Dendritic cell treated with granulocyte-macrophage colony-stimulating factor and Interleukin-4, amounts not matched to agents 40 ng/mL and 50 ng/mL, for 4 days (primary cell): Measurements from ENCODE around the gene CBLL1.

Experiments used
- H3K27ac Mint-ChIP-seq: one replicate; pipeline ENCODE4 v1.8.0; 2022; ENCODE audit warnings: mild to moderate bottlenecking, mixed read lengths
- H3K27me3 Mint-ChIP-seq: one replicate; pipeline ENCODE4 v1.8.0; 2022; ENCODE audit warnings: mild to moderate bottlenecking, mixed read lengths
- H3K36me3 Mint-ChIP-seq: one replicate; pipeline ENCODE4 v1.8.0; 2022; ENCODE audit warnings: low read depth, mixed read lengths
- H3K4me1 Mint-ChIP-seq: one replicate; pipeline ENCODE4 v1.8.0; 2022; ENCODE audit warnings: low read depth, mixed read lengths
- H3K4me3 Mint-ChIP-seq: one replicate; pipeline ENCODE4 v1.8.0; 2022; ENCODE audit warnings: mild to moderate bottlenecking, moderate library complexity, mixed read lengths
- H3K9me3 Mint-ChIP-seq: one replicate; pipeline ENCODE4 v1.8.0; 2022; ENCODE audit warnings: mixed read lengths
- intact Hi-C: fragments of 100-400 bp; cut with micrococcal nuclease; formaldehyde crosslinking; loops from one replicate; pipeline ENCODE4 v1.15.0; 2022

Gene CBLL1

DNA sequence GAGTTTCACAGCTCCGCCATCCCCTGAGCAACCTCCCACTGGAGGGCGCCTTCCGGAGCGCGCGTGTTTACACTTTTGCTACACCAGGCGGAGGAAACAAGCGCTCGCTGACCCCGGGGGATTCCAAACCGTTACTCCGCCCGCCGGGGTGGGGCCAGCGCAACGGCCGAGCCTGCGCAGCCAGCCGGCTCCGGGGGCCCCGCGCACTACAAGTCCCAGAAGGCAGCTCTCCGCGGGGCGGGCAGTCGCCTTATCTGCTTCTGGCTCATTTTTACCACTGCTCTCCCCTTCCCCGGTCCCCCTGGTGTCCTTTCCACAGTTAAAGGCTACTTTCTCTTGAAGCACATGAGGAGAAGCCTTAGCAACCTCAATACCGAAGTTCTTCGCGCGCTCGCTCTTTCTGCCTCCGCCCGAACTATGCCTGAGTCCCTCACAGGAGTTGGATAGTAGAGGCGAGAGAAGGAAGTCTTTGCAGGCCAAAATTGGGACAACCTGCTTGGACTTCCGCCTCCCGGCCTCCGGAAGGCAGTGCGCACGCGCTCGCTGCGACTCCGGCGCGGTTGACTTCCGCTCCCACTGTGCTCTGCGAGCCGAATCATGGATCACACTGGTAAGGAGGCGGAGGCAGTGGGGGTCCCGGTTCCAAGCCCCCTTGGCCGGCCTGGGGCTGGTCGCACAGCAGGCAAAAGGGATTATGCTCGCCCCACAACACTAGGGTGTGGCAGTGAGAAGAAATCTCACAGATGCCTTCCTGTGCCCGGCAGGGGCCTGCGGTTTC, at the start of gene CBLL1:
CBLL1 (plus strand) TSS at position 576 of the 778 bp plus-strand sequence; CDS start at position 598, 22 bp downstream.
- H3K9me3 Mint-ChIP-seq = no peaks in the 10 kb centered on the region
- intact Hi-C loops = loop anchor here (1.0 to 10.0 kb wide), 4 partner anchors 132 to 569 kb away; partner anchors contain the start of genes COG5, DLD and DUS4L
- peaks cover 36% of the 10 kb centered on the region for H3K36me3 Mint-ChIP-seq
- peak within 1 kb of the TSS; percentile 99 for H3K27ac Mint-ChIP-seq
- H3K27me3 Mint-ChIP-seq = no peaks in the 10 kb centered on the region
- peaks cover 22% of the 10 kb centered on the region for H3K4me1 Mint-ChIP-seq
- peak within 1 kb of the TSS; percentile 97 for H3K4me3 Mint-ChIP-seq

DNA sequence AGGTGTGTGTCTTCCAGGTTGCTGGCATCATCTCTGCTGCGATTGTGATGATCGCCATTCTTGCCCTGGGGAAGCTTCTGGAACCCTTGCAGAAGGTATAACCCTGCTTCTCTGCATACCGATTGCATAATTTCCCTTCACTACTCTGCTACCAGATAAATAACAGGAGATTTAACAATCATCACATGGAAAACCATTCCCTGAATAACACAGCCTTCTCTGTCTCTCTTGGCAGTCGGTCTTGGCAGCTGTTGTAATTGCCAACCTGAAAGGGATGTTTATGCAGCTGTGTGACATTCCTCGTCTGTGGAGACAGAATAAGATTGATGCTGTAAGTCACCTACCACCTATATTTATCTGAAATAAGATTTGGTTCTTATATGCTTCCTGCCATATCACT, 49.6 kb upstream of the CBLL1 start:
- Mint-ChIP-seq H3K4me3 (no peak overlapping the region), H3K27ac (no peak overlapping the region), H3K9me3 (no peaks in the 10 kb centered on the region), H3K4me1 (no peaks in the 10 kb centered on the region), H3K36me3 (no peaks in the 10 kb centered on the region), H3K27me3 (no peaks in the 10 kb centered on the region)
- intact Hi-C loops = no loop called here

DNA sequence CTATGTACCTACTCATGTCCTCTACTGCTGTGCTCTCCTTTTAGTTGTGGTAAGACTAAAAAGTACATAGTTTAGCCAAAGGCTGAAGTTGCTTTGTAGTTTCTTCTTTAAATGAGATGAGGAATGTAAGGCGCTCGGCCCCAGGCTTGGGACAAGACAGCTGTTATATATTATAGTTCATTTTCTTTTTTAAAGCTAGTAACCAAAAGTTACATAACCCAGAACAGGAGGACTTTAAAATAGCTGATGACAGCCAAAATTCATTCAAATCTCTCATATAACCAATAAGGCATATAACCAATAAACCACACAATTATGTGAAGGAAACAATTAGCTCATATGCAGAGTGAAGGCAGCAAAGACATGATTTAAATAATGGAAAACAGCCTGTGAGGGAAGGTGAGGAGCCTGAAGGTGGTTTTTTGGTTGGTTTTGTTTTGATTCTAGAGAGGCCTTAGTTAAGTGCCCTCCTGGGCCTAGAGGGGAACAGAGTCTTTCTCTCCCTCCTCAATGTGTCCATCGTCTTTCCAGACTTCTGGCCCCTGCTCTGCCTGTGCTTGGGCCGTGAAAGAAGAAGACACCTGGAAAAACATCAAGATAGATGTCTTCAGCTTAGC, 47.5 kb upstream of the CBLL1 start:
- H3K36me3 Mint-ChIP-seq = no peaks in the 10 kb centered on the region
- no peaks in the 10 kb centered on the region for H3K27me3 Mint-ChIP-seq
- no peak overlapping the region for H3K4me3 Mint-ChIP-seq
- no peaks in the 10 kb centered on the region for H3K4me1 Mint-ChIP-seq
- intact Hi-C loops = no loop called here
- H3K9me3 Mint-ChIP-seq = no peaks in the 10 kb centered on the region
- H3K27ac Mint-ChIP-seq = no peak overlapping the region

- Mint-ChIP-seq H3K4me3 (no peak overlapping the region), H3K36me3 (no peaks in the 10 kb centered on the region), H3K27me3 (no peaks in the 10 kb centered on the region), H3K4me1 (no peaks in the 10 kb centered on the region), H3K9me3 (no peaks in the 10 kb centered on the region), H3K27ac (no peak overlapping the region)
- intact Hi-C loops = no loop called here
Observed at GRCh38 chr7:107697321-107698049, 46.5 kb upstream of the CBLL1 start.

DNA sequence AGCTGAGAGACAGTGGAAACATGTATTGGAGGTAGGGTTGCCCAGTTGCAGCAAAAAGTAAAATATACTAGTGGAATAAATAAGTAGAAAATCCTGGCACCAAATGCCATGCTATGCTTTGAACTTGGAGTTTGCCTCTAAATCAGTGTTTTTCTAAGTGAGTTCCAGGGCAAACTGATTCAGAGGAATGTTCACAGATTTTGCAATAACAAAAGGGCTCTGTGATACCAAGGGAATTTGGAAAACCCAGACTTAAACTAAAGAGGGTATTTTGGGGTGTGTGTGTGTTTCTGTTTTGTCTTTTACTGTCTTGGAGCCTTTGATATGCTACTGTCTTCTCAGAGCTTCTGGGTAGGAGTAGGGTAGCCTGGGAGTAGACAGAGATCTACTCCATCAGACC, 43.4 kb upstream of the CBLL1 start:
- intact Hi-C loops = no loop called here
- Mint-ChIP-seq H3K27ac (no peak overlapping the region), H3K27me3 (no peaks in the 10 kb centered on the region), H3K4me3 (no peak overlapping the region), H3K36me3 (no peaks in the 10 kb centered on the region), H3K9me3 (no peaks in the 10 kb centered on the region), H3K4me1 (no peaks in the 10 kb centered on the region)

GRCh38 chr7:107701191-107701590, 42.8 kb upstream of the CBLL1 start:
- no peaks in the 10 kb centered on the region for H3K9me3 Mint-ChIP-seq
- H3K27me3 Mint-ChIP-seq = no peaks in the 10 kb centered on the region
- no peak overlapping the region for H3K27ac Mint-ChIP-seq
- no peak overlapping the region for H3K4me3 Mint-ChIP-seq
- intact Hi-C loops = no loop called here
- H3K36me3 Mint-ChIP-seq = no peaks in the 10 kb centered on the region
- no peaks in the 10 kb centered on the region for H3K4me1 Mint-ChIP-seq

DNA sequence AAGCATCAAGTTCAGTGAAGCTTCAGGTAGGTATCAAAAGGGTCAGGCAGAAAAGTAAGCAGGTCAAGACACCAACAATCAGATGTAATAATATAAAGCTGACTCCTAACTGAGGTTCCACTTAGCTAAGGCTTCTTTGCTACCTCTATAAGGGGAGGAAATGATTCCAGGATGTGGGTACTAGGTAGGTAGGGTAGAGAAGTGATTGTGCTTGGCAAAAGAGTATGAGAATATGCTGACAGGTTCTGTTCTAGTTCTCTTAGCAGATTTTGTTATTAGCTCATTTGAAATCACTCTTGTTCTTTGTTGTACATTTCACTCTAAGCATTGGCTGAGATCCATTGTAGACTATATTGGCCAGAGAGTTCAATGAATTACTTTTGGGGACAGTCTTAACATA, 40.7 kb upstream of the CBLL1 start:
- no peak overlapping the region for H3K4me3 Mint-ChIP-seq
- no peaks in the 10 kb centered on the region for H3K27me3 Mint-ChIP-seq
- H3K9me3 Mint-ChIP-seq = no peaks in the 10 kb centered on the region
- H3K27ac Mint-ChIP-seq = no peak overlapping the region
- no peaks in the 10 kb centered on the region for H3K4me1 Mint-ChIP-seq
- intact Hi-C loops = no loop called here
- no peaks in the 10 kb centered on the region for H3K36me3 Mint-ChIP-seq

DNA sequence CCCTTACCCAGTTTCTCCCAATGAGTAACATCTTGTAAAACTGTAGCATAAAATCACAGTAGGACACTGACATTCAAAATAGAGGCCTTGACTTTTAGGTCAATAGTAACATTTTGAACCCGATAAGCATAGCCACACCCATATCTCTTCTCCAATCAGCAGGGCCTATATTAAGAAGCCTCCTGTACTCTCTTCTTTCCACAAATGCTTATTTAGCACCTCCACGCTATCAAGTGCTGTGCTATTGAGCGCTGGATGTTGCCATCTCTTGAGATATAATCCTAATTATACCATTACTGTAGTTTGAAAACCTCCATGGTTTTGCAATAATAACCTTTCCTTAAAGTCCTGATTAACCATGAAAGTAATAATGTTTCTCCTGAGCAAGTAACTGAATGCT, 40.1 kb upstream of the CBLL1 start:
- Mint-ChIP-seq H3K27ac (no peak overlapping the region), H3K4me1 (no peaks in the 10 kb centered on the region), H3K36me3 (no peaks in the 10 kb centered on the region), H3K27me3 (no peaks in the 10 kb centered on the region), H3K9me3 (no peaks in the 10 kb centered on the region), H3K4me3 (no peak overlapping the region)
- intact Hi-C loops = no loop called here

- Mint-ChIP-seq H3K4me3 (no peak overlapping the region), H3K27ac (no peak overlapping the region)
- intact Hi-C loops = no loop called here
Observed at GRCh38 chr7:107708956-107709355, 35.0 kb upstream of the CBLL1 start.

GRCh38 chr7:107711301-107711700, 32.6 kb upstream of the CBLL1 start:
- H3K27ac Mint-ChIP-seq = no peak overlapping the region
- intact Hi-C loops = no loop called here
- H3K4me1 Mint-ChIP-seq = no peaks in the 10 kb centered on the region
- no peaks in the 10 kb centered on the region for H3K27me3 Mint-ChIP-seq
- no peaks in the 10 kb centered on the region for H3K36me3 Mint-ChIP-seq
- no peaks in the 10 kb centered on the region for H3K9me3 Mint-ChIP-seq
- H3K4me3 Mint-ChIP-seq = no peak overlapping the region

More at GRCh38 chr7:107708956-107709355, 35.0 kb upstream of the CBLL1 start:
- Mint-ChIP-seq H3K36me3 (no peaks in the 10 kb centered on the region), H3K9me3 (no peaks in the 10 kb centered on the region), H3K27me3 (no peaks in the 10 kb centered on the region), H3K4me1 (no peaks in the 10 kb centered on the region)

GRCh38 chr7:107712025-107712424, 31.9 kb upstream of the CBLL1 start:
- H3K36me3 Mint-ChIP-seq = no peaks in the 10 kb centered on the region
- no peaks in the 10 kb centered on the region for H3K9me3 Mint-ChIP-seq
- intact Hi-C loops = no loop called here
- H3K4me1 Mint-ChIP-seq = no peaks in the 10 kb centered on the region
- H3K27ac Mint-ChIP-seq = no peak overlapping the region
- no peak overlapping the region for H3K4me3 Mint-ChIP-seq
- H3K27me3 Mint-ChIP-seq = no peaks in the 10 kb centered on the region

DNA sequence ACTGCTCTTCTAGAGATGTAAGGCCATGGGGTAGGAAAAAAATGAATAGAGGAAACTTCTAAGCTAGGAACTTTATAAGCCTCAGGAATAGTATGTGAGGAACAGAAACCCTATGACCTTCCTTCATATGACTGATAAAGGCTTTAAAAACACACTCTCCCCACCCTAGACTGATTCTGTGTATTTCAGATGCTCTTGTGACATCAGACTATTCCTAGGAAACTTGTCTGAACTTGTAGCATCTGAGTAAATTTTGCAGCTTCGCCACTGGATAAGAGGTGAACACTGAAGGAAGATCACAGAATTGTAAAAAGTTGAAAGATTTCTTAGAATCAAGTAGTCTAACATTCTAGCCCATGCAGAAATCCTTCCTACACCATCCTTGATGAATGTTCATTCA, 31.0 kb upstream of the CBLL1 start:
- no peaks in the 10 kb centered on the region for H3K9me3 Mint-ChIP-seq
- no peak overlapping the region for H3K27ac Mint-ChIP-seq
- no peaks in the 10 kb centered on the region for H3K4me1 Mint-ChIP-seq
- intact Hi-C loops = no loop called here
- no peak overlapping the region for H3K4me3 Mint-ChIP-seq
- no peaks in the 10 kb centered on the region for H3K36me3 Mint-ChIP-seq
- no peaks in the 10 kb centered on the region for H3K27me3 Mint-ChIP-seq

DNA sequence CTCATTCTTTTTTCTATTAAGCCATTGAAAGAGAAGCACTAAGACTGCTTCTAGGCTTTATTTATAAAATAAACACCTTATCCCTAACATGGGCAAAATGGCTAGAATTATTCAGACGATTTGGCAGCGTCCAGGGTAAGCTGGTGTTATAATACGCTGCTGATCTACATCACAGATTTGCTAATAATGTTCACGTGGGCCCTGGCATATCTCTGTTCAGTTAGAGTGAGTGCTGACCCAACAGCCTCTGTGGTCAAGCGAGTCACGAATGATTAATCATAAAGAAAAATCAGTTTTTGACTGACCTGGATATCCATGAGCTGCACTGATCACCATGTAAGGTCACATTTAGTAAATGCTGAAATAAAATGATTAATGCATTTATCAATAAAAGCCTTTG, 28.4 kb upstream of the CBLL1 start:
- intact Hi-C loops = no loop called here
- H3K9me3 Mint-ChIP-seq = no peaks in the 10 kb centered on the region
- no peak overlapping the region for H3K4me3 Mint-ChIP-seq
- H3K36me3 Mint-ChIP-seq = no peaks in the 10 kb centered on the region
- no peaks in the 10 kb centered on the region for H3K4me1 Mint-ChIP-seq
- peaks cover 3% of the 10 kb centered on the region for H3K27me3 Mint-ChIP-seq
- H3K27ac Mint-ChIP-seq = no peak overlapping the region

GRCh38 chr7:107718456-107719193, 25.3 kb upstream of the CBLL1 start:
- H3K4me3 Mint-ChIP-seq = no peak overlapping the region
- H3K9me3 Mint-ChIP-seq = no peaks in the 10 kb centered on the region
- H3K27me3 Mint-ChIP-seq = peaks cover 3% of the 10 kb centered on the region
- no peaks in the 10 kb centered on the region for H3K36me3 Mint-ChIP-seq
- no peaks in the 10 kb centered on the region for H3K4me1 Mint-ChIP-seq
- intact Hi-C loops = no loop called here
- H3K27ac Mint-ChIP-seq = no peak overlapping the region
